PC-9 (cell line): Measurements from ENCODE around the gene CNTFR. TPM values are rescaled to one million over a fixed set of nuclear protein-coding genes. Genes with fewer than 3 reads are reported as not detected.
"Not testable (repeated sequence)": the region's sequence is repeated elsewhere in the genome, so short reads cannot be mapped to it uniquely, and the experiment has no call there.

Experiments
- BruUV-seq: library from RNA; stranded (reverse); fragments of 400-500 nt; replicated peaks from 2 replicates; lab custom pipeline; 2021; lab: Mats Ljungman, UMichigan
- CTCF ChIA-PET: fragments of 300-600 bp; sonication (Branson Sonifier 250); formaldehyde crosslinking; loops from one replicate; lab custom pipeline; 2022; ENCODE audit warnings: antibody characterized with exemption; lab: Charles Lee
- POLR2A ChIA-PET: fragments of 300-600 bp; sonication (Branson Sonifier 250); formaldehyde crosslinking; loops from one replicate; lab custom pipeline; 2022; ENCODE audit warnings: antibody characterized with exemption; ENCODE audit not compliant: unreplicated experiment; lab: Charles Lee
- DNase-seq, 2 experiments: peaks; one replicate each; pipeline versions ENCODE4 v3.0.0 to v3.0.0-alpha.2; 2015 to 2022; ENCODE audit warnings: mixed read lengths in 1 of 2
- H2AFZ ChIP-seq: fragments of 200-600 bp; sonication (generic); 2 replicates; pipeline ENCODE4 v1.8.1; 2017; ENCODE audit warnings: antibody characterized with exemption
- H3F3A ChIP-seq: fragments of 200-600 bp; sonication (generic); 2 replicates; pipeline ENCODE4 v1.8.1; 2017; ENCODE audit warnings: antibody characterized with exemption, mild to moderate bottlenecking, low read depth; ENCODE audit not compliant: insufficient read depth
- H3K27ac ChIP-seq: fragments of 200-600 bp; sonication (generic); 2 replicates; pipeline ENCODE4 v1.6.1; 2016; ENCODE audit warnings: mixed run types
- H3K27me3 ChIP-seq: fragments of 200-600 bp; sonication (generic); 2 replicates; pipeline ENCODE4 v1.6.1; 2016; ENCODE audit warnings: low read depth, mixed run types; ENCODE audit not compliant: insufficient read depth
- H3K36me3 ChIP-seq: fragments of 200-600 bp; sonication (generic); 2 replicates; pipeline ENCODE4 v1.6.1; 2016; ENCODE audit warnings: low read depth, mixed run types
- H3K4me1 ChIP-seq: fragments of 200-600 bp; sonication (generic); replicated peaks from 2 replicates; pipeline ENCODE4 v1.6.1; 2016; ENCODE audit warnings: mixed run types; ENCODE audit not compliant: insufficient read depth
- H3K4me2 ChIP-seq: fragments of 200-600 bp; sonication (generic); 2 replicates; pipeline ENCODE4 v1.6.1; 2017; ENCODE audit warnings: mixed run types
- H3K4me3 ChIP-seq: fragments of 200-600 bp; sonication (generic); 2 replicates; pipeline ENCODE4 v1.6.1; 2016; ENCODE audit warnings: mixed run types
- H3K79me2 ChIP-seq: fragments of 200-600 bp; sonication (generic); 2 replicates; pipeline ENCODE4 v1.6.1; 2017; ENCODE audit warnings: low read depth, mixed run types
- H3K9me2 ChIP-seq: fragments of 200-600 bp; sonication (generic); 2 replicates; pipeline ENCODE4 v1.8.1; 2017; ENCODE audit warnings: mild to moderate bottlenecking; ENCODE audit not compliant: insufficient read depth
- H3K9me3 ChIP-seq: fragments of 200-600 bp; sonication (generic); 2 replicates; pipeline ENCODE4 v1.8.1; 2016; ENCODE audit warnings: low read depth; ENCODE audit not compliant: insufficient read depth
- H4K20me1 ChIP-seq: fragments of 200-600 bp; sonication (generic); 2 replicates; pipeline ENCODE4 v1.8.1; 2017; ENCODE audit not compliant: insufficient read depth
- CTCF ChIP-seq: fragments of 200-600 bp; sonication (generic); conservative IDR thresholded peaks from 2 replicates; pipeline ENCODE4 v1.6.1; 2017; ENCODE audit warnings: mixed run types, antibody characterized with exemption, mild to moderate bottlenecking, moderate library complexity
- EZH2 ChIP-seq: fragments of 200-600 bp; sonication (generic); IDR thresholded peaks from 2 replicates; pipeline ENCODE4 v1.8.0; 2017; ENCODE audit warnings: antibody characterized with exemption, low read depth
- intact Hi-C: fragments of 100-400 bp; cut with micrococcal nuclease; formaldehyde crosslinking; loops from one replicate; pipeline ENCODE4 v1.10.0; 2022; ENCODE audit not compliant: unreplicated experiment
- total RNA-seq: library from RNA; stranded (reverse); gene quantifications from 2 replicates; pipeline ENCODE4 v1.2.3, GENCODE V29; 2021

The CNTFR gene
- total RNA-seq, 1 experiment from 2014 or later = not detected

GRCh38 chr9:34536685-34537084 is 52.8 kb downstream of the CNTFR start:
- CTCF ChIA-PET = no interaction called here
- no peak overlapping the region for H3K4me2 ChIP-seq
- H4K20me1 ChIP-seq = no peaks in the 10 kb centered on the region
- intact Hi-C loops = no loop called here
- no peaks in the 10 kb centered on the region for H3K79me2 ChIP-seq
- H3K27me3 ChIP-seq = peaks cover 40% of the 10 kb centered on the region; the same call in 1 of the 2 replicates
- no peak for DNase-seq
- TF ChIP-seq EZH2 = no peak
- no peak for TF ChIP-seq CTCF
- H3K4me1 ChIP-seq = no peaks in the 10 kb centered on the region
- no peak overlapping the region for H3K27ac ChIP-seq
- no TSS peak for BruUV-seq
- no peak overlapping the region for H2AFZ ChIP-seq
- no peaks in the 10 kb centered on the region for H3K36me3 ChIP-seq
- H3F3A ChIP-seq = no peaks in the 10 kb centered on the region
- H3K9me2 ChIP-seq = no peaks in the 10 kb centered on the region
- no peaks in the 10 kb centered on the region for H3K9me3 ChIP-seq
- no peak overlapping the region for H3K4me3 ChIP-seq
- POLR2A ChIA-PET = no interaction called here

- H3K27ac ChIP-seq, H3K9me2 ChIP-seq, DNase-seq, H4K20me1 ChIP-seq, BruUV-seq, intact Hi-C loops, H3K4me2 ChIP-seq, H3K79me2 ChIP-seq, H3K36me3 ChIP-seq, H2AFZ ChIP-seq, H3F3A ChIP-seq, POLR2A ChIA-PET, H3K4me1 ChIP-seq, CTCF ChIA-PET, H3K9me3 ChIP-seq, H3K4me3 ChIP-seq: not testable (repeated sequence)
- H3K27me3 ChIP-seq = peaks cover 43% of the 10 kb centered on the region
Measured at GRCh38 chr9:34532041-34532440, 57.5 kb downstream of the CNTFR start.

- Histone ChIP-seq H3K27me3 (peaks cover 10% of the 10 kb centered on the region; the same call in 1 of the 2 replicates), H3F3A (no peaks in the 10 kb centered on the region), H3K9me3 (no peaks in the 10 kb centered on the region), H3K36me3 (no peaks in the 10 kb centered on the region), H3K9me2 (no peaks in the 10 kb centered on the region), H3K4me2 (no peak overlapping the region), H2AFZ (no peak overlapping the region), H3K4me3 (no peak overlapping the region), H4K20me1 (no peaks in the 10 kb centered on the region), H3K27ac (no peak overlapping the region), H3K79me2 (no peaks in the 10 kb centered on the region), H3K4me1 (no peaks in the 10 kb centered on the region)
- intact Hi-C loops = no loop called here
- ChIA-PET CTCF (no interaction called here), POLR2A (no interaction called here)
- TF ChIP-seq EZH2 (no peak), CTCF (no peak)
- no peak for DNase-seq
- BruUV-seq = no TSS peak
Measured at GRCh38 chr9:34526026-34526425, 63.5 kb downstream of the CNTFR start.

GRCh38 chr9:34524349-34524748 is 65.2 kb downstream of the CNTFR start:
- TF ChIP-seq CTCF (no peak), EZH2 (no peak)
- no peaks in the 10 kb centered on the region for H3K4me1 ChIP-seq
- no peaks in the 10 kb centered on the region for H3F3A ChIP-seq
- no peaks in the 10 kb centered on the region for H3K79me2 ChIP-seq
- H3K27me3 ChIP-seq = peaks cover 10% of the 10 kb centered on the region; the same call in 1 of the 2 replicates
- H3K36me3 ChIP-seq = no peaks in the 10 kb centered on the region
- no TSS peak for BruUV-seq
- H3K4me3 ChIP-seq = no peak overlapping the region
- DNase-seq = no peak
- H3K9me2 ChIP-seq = no peaks in the 10 kb centered on the region
- intact Hi-C loops = no loop called here
- CTCF ChIA-PET = no interaction called here
- H4K20me1 ChIP-seq = no peaks in the 10 kb centered on the region
- no peak overlapping the region for H2AFZ ChIP-seq
- H3K4me2 ChIP-seq = no peak overlapping the region
- no peak overlapping the region for H3K27ac ChIP-seq
- POLR2A ChIA-PET = no interaction called here
- H3K9me3 ChIP-seq = no peaks in the 10 kb centered on the region
